ENCODE results near the gene CACNA1A.

CACNA1A gene

DNA sequence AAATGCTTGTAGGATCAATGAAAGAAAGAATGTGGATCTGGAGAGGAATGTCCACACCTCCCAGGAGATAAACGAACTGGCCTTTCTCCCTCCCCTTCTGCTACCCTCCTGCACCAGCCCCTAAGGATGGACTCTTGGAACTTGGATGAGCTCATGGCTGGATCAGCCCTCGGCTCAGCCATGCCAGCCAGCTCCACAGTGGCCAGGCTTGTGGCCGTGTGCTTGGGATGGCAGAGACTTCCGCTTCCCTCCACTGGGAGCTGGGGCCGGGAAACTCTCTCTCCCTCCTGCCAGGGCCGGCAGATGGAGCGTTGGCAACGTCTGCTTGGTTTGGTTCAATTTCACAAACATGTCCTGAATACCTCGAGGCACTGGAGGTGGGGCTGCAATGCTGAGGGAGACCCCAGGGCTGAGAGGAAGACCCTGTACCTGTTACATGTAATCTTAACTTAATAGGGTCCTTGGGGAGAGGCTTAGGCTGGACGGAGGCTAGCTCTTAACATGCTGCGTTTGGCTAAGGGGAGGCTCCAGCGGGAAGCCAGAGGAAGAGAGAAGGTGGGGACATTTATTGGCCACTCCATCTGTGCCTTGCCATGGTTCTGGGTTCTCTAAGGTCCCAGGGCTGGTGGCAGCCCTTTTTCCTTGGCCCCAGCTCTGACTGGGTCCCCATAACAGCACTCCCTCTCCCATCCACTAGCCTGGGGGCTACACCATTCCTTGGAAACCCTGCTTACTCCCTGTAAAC lies 203.6 kb downstream of the CACNA1A start:
- Histone ChIP-seq H3K36me3 (ENCODE audit: control insufficient read depth in 1 of 2, insufficient read depth in 2 of 2, low read length in 2 of 2) (no peaks in the 10 kb centered on the region), H3K9me3 (ENCODE audit: control insufficient read depth in 1 of 2, low read length in 2 of 2) (no peaks in the 10 kb centered on the region), H3K4me1 (ENCODE audit: control insufficient read depth in 1 of 2, insufficient read depth in 2 of 2, low read length in 2 of 2) (peaks cover 0 to 6% of the 10 kb centered on the region in 2 donors), H3K27me3 (ENCODE audit: low read depth, low read length) (no peaks in the 10 kb centered on the region), H3K27ac (ENCODE audit: low read length) (no peak overlapping the region), H3K4me3 (ENCODE audit: low read depth in 1 of 2, low read length in 2 of 2) (no peak overlapping the region)

DNA sequence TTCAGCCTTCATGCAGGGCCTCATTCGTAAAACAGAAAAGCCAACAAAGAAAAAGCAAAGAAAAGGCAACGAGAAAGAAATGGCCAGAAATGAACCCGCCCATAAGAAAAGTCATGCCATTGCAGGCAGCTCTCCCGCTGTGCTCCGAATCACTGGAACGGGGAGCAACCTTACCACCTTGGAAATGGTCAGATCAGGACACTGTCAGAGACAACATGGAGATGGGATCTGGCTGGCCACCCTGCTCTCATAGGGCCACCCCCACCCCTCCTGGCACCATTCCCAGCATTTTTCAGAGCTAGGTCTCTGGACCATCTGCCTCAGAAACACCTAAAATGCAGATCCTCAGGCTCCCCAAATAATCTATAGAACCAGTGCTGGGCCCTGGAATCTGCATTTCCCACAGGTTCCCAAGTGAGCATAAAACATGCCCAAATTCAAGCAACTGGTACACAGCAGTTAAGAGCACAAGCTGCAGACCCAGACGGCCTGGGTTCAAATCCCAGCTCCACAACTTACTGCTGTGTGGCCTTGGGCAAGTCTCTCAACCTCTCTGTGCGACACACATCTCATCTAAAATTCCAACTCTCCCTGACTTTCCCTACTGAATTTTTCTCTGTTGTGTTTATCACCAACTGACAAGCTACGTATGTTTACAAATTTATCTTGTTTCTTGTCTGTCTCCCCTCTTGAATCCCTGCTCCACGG lies 204.5 kb downstream of the CACNA1A start:
- H3K4me1 ChIP-seq (ENCODE audit: control insufficient read depth in 1 of 2, insufficient read depth in 2 of 2, low read length in 2 of 2), result peaks cover 0 to 6% of the 10 kb centered on the region in 2 donors
- H3K36me3 ChIP-seq (ENCODE audit: control insufficient read depth in 1 of 2, insufficient read depth in 2 of 2, low read length in 2 of 2), result no peaks in the 10 kb centered on the region
- H3K9me3 ChIP-seq (ENCODE audit: control insufficient read depth in 1 of 2, low read length in 2 of 2), result no peaks in the 10 kb centered on the region
- no peaks in the 10 kb centered on the region for H3K27me3 ChIP-seq (ENCODE audit: low read depth, low read length)
- no peak overlapping the region for H3K4me3 ChIP-seq (ENCODE audit: low read depth in 1 of 2, low read length in 2 of 2)
- no peak overlapping the region for H3K27ac ChIP-seq (ENCODE audit: low read length)

DNA sequence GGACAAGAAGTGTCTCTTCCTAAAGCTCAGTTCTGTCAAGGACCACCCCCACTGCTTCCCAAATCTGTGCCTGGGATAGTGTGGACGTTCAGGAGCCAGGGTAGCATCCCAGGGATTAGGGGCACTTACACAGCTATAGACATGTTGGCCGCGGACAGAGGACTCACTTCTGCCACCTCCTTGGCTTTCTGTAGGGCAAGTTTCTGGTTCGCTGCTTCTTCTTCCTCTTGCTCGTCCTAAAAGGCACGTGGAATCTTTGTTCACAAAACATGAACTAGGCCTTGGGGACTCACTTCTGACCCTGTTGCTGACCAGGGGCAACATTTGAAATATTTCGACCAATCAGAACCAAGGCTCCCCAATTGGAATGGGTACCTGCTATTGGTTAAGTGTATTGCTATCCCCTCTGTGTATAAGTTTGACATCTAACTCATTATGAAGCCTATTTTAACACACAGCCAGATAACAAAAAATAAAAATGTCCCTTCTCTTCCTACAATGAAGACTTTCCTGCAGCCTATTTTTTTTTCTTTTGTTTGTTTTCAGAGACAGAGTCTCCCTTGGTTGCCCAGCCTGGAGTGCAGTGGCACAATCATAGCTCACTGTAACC lies 205.8 kb downstream of the CACNA1A start:
- Histone ChIP-seq H3K27ac (ENCODE audit: low read length) (no peak overlapping the region), H3K36me3 (ENCODE audit: control insufficient read depth in 1 of 2, insufficient read depth in 2 of 2, low read length in 2 of 2) (no peaks in the 10 kb centered on the region), H3K9me3 (ENCODE audit: control insufficient read depth in 1 of 2, low read length in 2 of 2) (no peaks in the 10 kb centered on the region), H3K4me1 (ENCODE audit: control insufficient read depth in 1 of 2, insufficient read depth in 2 of 2, low read length in 2 of 2) (peaks cover 0 to 6% of the 10 kb centered on the region in 2 donors), H3K27me3 (ENCODE audit: low read depth, low read length) (no peaks in the 10 kb centered on the region), H3K4me3 (ENCODE audit: low read depth in 1 of 2, low read length in 2 of 2) (no peak overlapping the region)

DNA sequence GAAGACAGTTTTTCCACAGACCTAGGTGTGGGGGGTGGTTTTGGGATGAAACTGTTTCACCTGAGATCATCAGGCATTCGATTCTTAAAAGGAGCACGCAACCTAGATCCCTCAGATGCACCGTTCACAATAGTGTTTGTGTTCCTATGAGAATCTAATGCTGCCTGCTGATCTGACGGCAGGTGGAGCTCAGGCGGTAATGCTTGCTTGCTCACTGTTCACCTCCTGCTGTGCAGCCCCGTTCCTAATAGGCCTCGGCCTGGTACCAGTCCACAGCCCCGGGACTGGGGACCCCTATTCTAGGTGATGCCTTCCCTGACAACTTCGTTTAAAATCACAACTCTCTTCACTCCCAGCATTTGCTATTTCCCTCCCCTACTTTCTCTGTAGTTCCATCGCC lies 206.4 kb downstream of the CACNA1A start:
- H3K9me3 ChIP-seq (ENCODE audit: control insufficient read depth in 1 of 2, low read length in 2 of 2), result no peaks in the 10 kb centered on the region
- no peak overlapping the region for H3K27ac ChIP-seq (ENCODE audit: low read length)
- H3K4me1 ChIP-seq (ENCODE audit: control insufficient read depth in 1 of 2, insufficient read depth in 2 of 2, low read length in 2 of 2), result peaks cover 0 to 6% of the 10 kb centered on the region in 2 donors
- H3K4me3 ChIP-seq (ENCODE audit: low read depth in 1 of 2, low read length in 2 of 2), result no peak overlapping the region
- no peaks in the 10 kb centered on the region for H3K36me3 ChIP-seq (ENCODE audit: control insufficient read depth in 1 of 2, insufficient read depth in 2 of 2, low read length in 2 of 2)
- no peaks in the 10 kb centered on the region for H3K27me3 ChIP-seq (ENCODE audit: low read depth, low read length)

DNA sequence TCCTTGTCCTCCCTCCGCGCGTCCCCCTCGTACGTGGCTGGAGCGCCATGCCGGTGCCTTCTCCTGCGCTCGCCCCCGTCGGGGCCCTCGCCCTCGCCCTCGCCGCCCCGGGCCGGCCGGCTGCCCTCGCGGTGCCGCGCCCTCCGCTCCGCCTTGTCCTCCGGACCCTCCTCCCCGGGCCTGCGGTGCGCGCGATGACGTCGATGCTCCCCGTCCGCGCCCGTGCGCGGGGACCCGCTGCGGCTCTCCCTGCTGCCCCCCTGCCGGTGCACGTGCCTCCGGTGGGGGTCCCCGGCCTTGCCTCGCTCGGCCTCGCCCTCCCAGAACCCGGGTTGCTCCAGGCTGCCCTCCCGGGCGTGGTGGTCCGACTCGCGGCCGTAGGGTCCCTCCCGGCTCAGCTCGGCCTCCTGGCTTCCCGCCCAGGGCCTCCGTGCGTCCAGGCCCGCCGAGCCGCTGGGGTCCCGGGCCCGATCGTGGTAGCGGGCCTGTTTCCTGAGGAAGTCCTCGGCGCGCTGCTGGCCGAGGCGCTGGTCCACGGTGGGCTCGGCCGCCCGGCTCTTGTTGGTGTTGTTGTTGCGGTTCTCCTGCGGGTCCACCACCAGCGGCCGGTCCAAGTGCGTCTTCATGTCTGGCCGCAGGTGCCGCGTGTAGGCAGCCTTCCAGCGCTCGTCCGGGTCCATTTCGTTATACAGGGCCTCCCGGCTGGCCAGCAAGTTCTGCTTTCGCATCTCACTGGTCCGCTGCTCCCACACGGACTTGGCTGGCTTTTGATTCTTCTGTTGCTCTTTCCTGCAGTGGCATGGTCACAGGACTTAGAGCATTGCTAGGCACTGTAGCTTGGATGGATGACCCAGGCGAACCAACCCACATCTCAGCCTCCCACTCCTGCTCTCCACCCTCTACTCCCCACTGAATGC lies 207.5 kb downstream of the CACNA1A start:
- Histone ChIP-seq H3K36me3 (ENCODE audit: control insufficient read depth in 1 of 2, insufficient read depth in 2 of 2, low read length in 2 of 2) (no peaks in the 10 kb centered on the region), H3K27me3 (ENCODE audit: low read depth, low read length) (no peaks in the 10 kb centered on the region), H3K4me1 (ENCODE audit: control insufficient read depth in 1 of 2, insufficient read depth in 2 of 2, low read length in 2 of 2) (peaks cover 0 to 6% of the 10 kb centered on the region in 2 donors), H3K9me3 (ENCODE audit: control insufficient read depth in 1 of 2, low read length in 2 of 2) (no peaks in the 10 kb centered on the region), H3K27ac (ENCODE audit: low read length) (no peak overlapping the region), H3K4me3 (ENCODE audit: low read depth in 1 of 2, low read length in 2 of 2) (peak overlapping the region in 1 of 2 donors; percentile 57)

DNA sequence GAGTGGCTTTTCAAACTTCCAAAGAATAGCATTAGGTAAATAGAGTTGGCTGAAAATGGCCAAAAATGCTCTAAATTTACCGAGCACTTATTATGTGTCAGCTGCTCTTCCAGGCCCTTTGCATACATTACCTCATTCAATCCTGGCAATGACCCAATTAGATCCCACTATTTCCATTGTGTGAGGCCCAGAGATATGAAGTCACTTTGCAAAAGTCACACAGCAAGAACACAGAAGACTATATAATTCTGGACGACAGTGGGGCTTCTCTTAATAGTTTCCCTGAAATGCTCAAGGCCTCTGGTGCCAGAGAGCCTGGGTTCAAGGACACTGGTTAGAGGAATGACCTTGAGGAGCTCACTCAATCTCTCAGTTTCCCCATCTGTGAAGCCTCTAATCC lies 209.3 kb downstream of the CACNA1A start:
- H3K27me3 ChIP-seq (ENCODE audit: low read depth, low read length), result no peaks in the 10 kb centered on the region
- no peaks in the 10 kb centered on the region for H3K36me3 ChIP-seq (ENCODE audit: control insufficient read depth in 1 of 2, insufficient read depth in 2 of 2, low read length in 2 of 2)
- H3K4me1 ChIP-seq (ENCODE audit: control insufficient read depth in 1 of 2, insufficient read depth in 2 of 2, low read length in 2 of 2), result peaks cover 0 to 6% of the 10 kb centered on the region in 2 donors

DNA sequence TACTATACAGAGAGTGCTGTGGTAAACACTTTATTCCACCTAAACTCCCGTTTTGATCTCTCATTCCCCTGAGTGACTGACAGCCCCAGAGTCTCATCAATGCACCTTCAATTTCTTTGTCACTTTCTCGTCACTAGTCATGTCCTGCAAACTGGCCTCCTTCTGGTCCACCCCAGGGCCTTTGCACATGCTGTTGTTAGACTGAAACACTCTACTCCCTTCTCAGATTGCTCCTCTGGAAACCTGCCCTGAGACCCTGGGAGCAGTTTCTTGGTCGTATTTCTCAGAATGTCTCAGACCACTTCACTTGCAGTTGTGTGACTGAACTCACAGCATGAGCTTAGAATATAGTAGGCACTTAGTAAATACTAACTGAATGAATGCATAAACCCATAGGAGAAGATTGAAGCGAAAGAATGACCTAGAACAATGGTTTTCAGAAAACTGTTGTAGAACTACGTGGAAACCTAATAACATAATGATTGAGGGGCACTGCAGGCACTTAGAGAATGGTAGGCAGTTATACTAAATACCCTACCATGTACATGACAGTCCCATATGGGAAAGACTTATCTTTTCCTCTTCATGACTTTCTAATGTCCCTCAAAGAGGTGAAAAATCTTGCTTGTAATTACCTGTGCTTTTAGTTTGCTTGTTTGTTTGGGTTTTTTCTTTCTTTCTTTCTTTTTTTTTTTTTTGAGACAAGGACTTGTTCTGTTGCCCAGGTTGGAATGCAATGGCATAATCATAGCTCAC lies 211.3 kb downstream of the CACNA1A start:
- Histone ChIP-seq H3K36me3 (ENCODE audit: control insufficient read depth in 1 of 2, insufficient read depth in 2 of 2, low read length in 2 of 2) (no peaks in the 10 kb centered on the region), H3K27me3 (ENCODE audit: low read depth, low read length) (no peaks in the 10 kb centered on the region), H3K9me3 (ENCODE audit: control insufficient read depth in 1 of 2, low read length in 2 of 2) (no peaks in the 10 kb centered on the region), H3K27ac (ENCODE audit: low read length) (no peak overlapping the region), H3K4me1 (ENCODE audit: control insufficient read depth in 1 of 2, insufficient read depth in 2 of 2, low read length in 2 of 2) (peaks cover 0 to 6% of the 10 kb centered on the region in 2 donors), H3K4me3 (ENCODE audit: low read depth in 1 of 2, low read length in 2 of 2) (no peak overlapping the region)

More for the DNA sequence above, 209.3 kb downstream of the CACNA1A start:
- Histone ChIP-seq H3K9me3 (ENCODE audit: control insufficient read depth in 1 of 2, low read length in 2 of 2) (no peaks in the 10 kb centered on the region), H3K4me3 (ENCODE audit: low read depth in 1 of 2, low read length in 2 of 2) (no peak overlapping the region), H3K27ac (ENCODE audit: low read length) (no peak overlapping the region)

DNA sequence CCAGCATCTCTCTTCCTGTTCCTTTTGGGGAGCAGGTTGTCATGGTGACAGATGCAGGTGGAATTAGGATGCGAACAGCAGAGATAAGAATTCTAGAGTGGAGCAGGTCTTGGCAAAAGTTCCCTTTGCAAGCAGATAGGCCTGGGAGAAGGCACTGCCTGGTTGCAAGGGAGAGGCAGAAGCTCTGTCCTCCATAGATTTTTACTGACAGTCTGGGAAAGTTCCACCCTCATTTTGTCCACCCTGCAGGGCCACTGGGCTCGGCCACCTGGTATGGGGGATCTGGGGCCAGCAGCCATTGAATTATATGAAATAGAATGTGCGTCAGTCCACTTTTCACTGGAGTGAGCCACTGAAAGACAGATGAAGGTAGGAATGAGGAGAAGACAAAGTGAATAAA lies 214.4 kb downstream of the CACNA1A start:
- Histone ChIP-seq H3K4me3 (ENCODE audit: low read depth in 1 of 2, low read length in 2 of 2) (no peak overlapping the region), H3K36me3 (ENCODE audit: control insufficient read depth in 1 of 2, insufficient read depth in 2 of 2, low read length in 2 of 2) (no peaks in the 10 kb centered on the region), H3K9me3 (ENCODE audit: control insufficient read depth in 1 of 2, low read length in 2 of 2) (no peaks in the 10 kb centered on the region), H3K27me3 (ENCODE audit: low read depth, low read length) (no peaks in the 10 kb centered on the region), H3K27ac (ENCODE audit: low read length) (no peak overlapping the region), H3K4me1 (ENCODE audit: control insufficient read depth in 1 of 2, insufficient read depth in 2 of 2, low read length in 2 of 2) (no peaks in the 10 kb centered on the region)

DNA sequence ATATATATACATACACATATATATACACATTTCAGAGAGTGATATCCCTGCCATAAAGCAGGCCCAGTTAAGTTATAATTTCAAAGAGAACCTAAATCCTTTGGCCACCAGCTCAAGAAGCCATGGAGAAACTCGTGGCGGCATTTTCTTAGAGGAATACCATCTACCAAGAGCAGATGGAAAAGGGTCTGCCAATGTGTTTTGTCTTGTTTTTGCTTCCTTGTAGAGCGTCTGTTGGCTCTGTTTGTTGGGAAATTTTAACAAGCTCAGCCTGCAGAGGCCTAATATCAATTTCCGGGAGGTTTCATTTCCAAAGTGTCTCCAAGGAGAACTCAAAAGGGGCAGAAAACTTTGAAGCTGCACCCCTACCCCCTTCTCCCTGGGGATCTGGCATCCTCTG lies 215.5 kb downstream of the CACNA1A start:
- H3K9me3 ChIP-seq (ENCODE audit: control insufficient read depth in 1 of 2, low read length in 2 of 2), result no peaks in the 10 kb centered on the region
- H3K36me3 ChIP-seq (ENCODE audit: control insufficient read depth in 1 of 2, insufficient read depth in 2 of 2, low read length in 2 of 2), result no peaks in the 10 kb centered on the region
- no peak overlapping the region for H3K4me3 ChIP-seq (ENCODE audit: low read depth in 1 of 2, low read length in 2 of 2)
- H3K4me1 ChIP-seq (ENCODE audit: control insufficient read depth in 1 of 2, insufficient read depth in 2 of 2, low read length in 2 of 2), result no peaks in the 10 kb centered on the region
- H3K27ac ChIP-seq (ENCODE audit: low read length), result no peak overlapping the region
- no peaks in the 10 kb centered on the region for H3K27me3 ChIP-seq (ENCODE audit: low read depth, low read length)

DNA sequence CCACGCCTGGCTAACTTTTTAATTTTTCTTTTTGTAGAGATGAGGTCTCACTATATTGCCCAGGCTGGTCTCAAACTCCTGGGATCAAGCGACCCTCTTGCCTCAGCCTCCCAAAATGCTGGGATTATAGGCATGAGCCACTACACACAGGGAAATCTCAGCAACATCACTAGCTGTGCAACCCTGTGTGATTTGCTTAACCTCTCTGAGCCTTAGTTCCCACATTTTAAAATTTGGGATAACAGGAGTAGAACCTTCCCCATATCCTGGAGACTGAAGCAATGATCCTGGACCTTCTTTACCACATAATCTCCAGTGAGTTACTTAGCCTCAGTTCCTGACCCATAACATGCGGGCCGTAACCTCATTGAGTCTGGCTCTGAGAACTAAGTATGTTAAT lies 217.0 kb downstream of the CACNA1A start:
- H3K4me3 ChIP-seq (ENCODE audit: low read depth in 1 of 2, low read length in 2 of 2), result no peak overlapping the region
- no peaks in the 10 kb centered on the region for H3K9me3 ChIP-seq (ENCODE audit: control insufficient read depth in 1 of 2, low read length in 2 of 2)
- H3K27me3 ChIP-seq (ENCODE audit: low read depth, low read length), result no peaks in the 10 kb centered on the region
- H3K4me1 ChIP-seq (ENCODE audit: control insufficient read depth in 1 of 2, insufficient read depth in 2 of 2, low read length in 2 of 2), result no peaks in the 10 kb centered on the region
- H3K36me3 ChIP-seq (ENCODE audit: control insufficient read depth in 1 of 2, insufficient read depth in 2 of 2, low read length in 2 of 2), result no peaks in the 10 kb centered on the region
- no peak overlapping the region for H3K27ac ChIP-seq (ENCODE audit: low read length)
